Stimulated activated naive CD8-positive, alpha-beta T cell treated with anti-CD3 and anti-CD28 coated beads, Interleukin-15, amount 100 ng/mL, for 72 hours (primary cell): ENCODE measurements around the gene BTBD6.
A peak's percentile ranks its signal among the peaks of the same experiment; 100 is the strongest.

Experiments
- ATAC-seq: fragments of 150-1000 bp; cut with Tn5 transposase; 2 replicates; pipeline ENCODE4 v1.10.0; 2021; ENCODE audit warnings: mild to moderate bottlenecking, moderate library complexity
- DNase-seq, 2 donors: peaks; one replicate each; pipeline ENCODE4 v3.0.0; 2021 to 2022
- H3K27ac Mint-ChIP-seq, 2 donors: one replicate each; pipeline ENCODE4 v1.8.0; 2022; ENCODE audit warnings: mild to moderate bottlenecking in 2 of 2, mixed read lengths in 2 of 2, moderate library complexity in 2 of 2
- H3K27me3 Mint-ChIP-seq: one replicate; pipeline ENCODE4 v1.8.0; 2022; ENCODE audit warnings: mixed read lengths
- H3K4me1 Mint-ChIP-seq: one replicate; pipeline ENCODE4 v1.8.0; 2022; ENCODE audit warnings: mild to moderate bottlenecking, mixed read lengths
- H3K4me3 Mint-ChIP-seq, 2 donors: one replicate each; pipeline ENCODE4 v1.8.0; 2022; ENCODE audit warnings: mild to moderate bottlenecking in 2 of 2, mixed read lengths in 2 of 2, moderate library complexity in 1 of 2
- H3K9me3 Mint-ChIP-seq, 2 donors: one replicate each; pipeline ENCODE4 v1.8.0; 2022; ENCODE audit warnings: mixed read lengths in 2 of 2

The BTBD6 gene

GRCh38 chr14:105219753-105220152 is 28.6 kb upstream of the BTBD6 start:
- ATAC-seq (no peak), DNase-seq (no peak)
- H3K27me3 Mint-ChIP-seq = no peaks in the 10 kb centered on the region
- no peak overlapping the region for H3K4me3 Mint-ChIP-seq
- H3K27ac Mint-ChIP-seq = peak overlapping the region in 1 of 2 donors; percentile 19
- no peaks in the 10 kb centered on the region for H3K4me1 Mint-ChIP-seq
- no peaks in the 10 kb centered on the region for H3K9me3 Mint-ChIP-seq

- no peak for ATAC-seq
- peak overlapping the region in 1 of 2 donors; percentile 42 for H3K27ac Mint-ChIP-seq
- H3K4me1 Mint-ChIP-seq = no peaks in the 10 kb centered on the region
- no peaks in the 10 kb centered on the region for H3K27me3 Mint-ChIP-seq
- DNase-seq = no peak
- no peak overlapping the region for H3K4me3 Mint-ChIP-seq
- no peaks in the 10 kb centered on the region for H3K9me3 Mint-ChIP-seq
Observed at GRCh38 chr14:105220699-105221597, 27.4 kb upstream of the BTBD6 start.

GRCh38 chr14:105221598-105222178 is 26.6 kb upstream of the BTBD6 start:
- H3K4me3 Mint-ChIP-seq = no peak overlapping the region

GRCh38 chr14:105223260-105223659 is 25.1 kb upstream of the BTBD6 start:
- Mint-ChIP-seq H3K4me1 (no peaks in the 10 kb centered on the region), H3K27ac (no peak overlapping the region)

More at GRCh38 chr14:105221598-105222178, 26.6 kb upstream of the BTBD6 start:
- H3K9me3 Mint-ChIP-seq = no peaks in the 10 kb centered on the region
- H3K27me3 Mint-ChIP-seq = no peaks in the 10 kb centered on the region
- DNase-seq (no peak), ATAC-seq (no peak)
- H3K27ac Mint-ChIP-seq = no peak overlapping the region
- H3K4me1 Mint-ChIP-seq = no peaks in the 10 kb centered on the region

GRCh38 chr14:105223770-105224544 is 24.4 kb upstream of the BTBD6 start:
- DNase-seq (no peak), ATAC-seq (no peak)
- Mint-ChIP-seq H3K27me3 (no peaks in the 10 kb centered on the region), H3K27ac (no peak overlapping the region), H3K9me3 (no peaks in the 10 kb centered on the region), H3K4me1 (no peaks in the 10 kb centered on the region), H3K4me3 (no peak overlapping the region)

More at GRCh38 chr14:105223260-105223659, 25.1 kb upstream of the BTBD6 start:
- no peak overlapping the region for H3K4me3 Mint-ChIP-seq
- ATAC-seq = no peak
- no peak for DNase-seq
- no peaks in the 10 kb centered on the region for H3K9me3 Mint-ChIP-seq
- no peaks in the 10 kb centered on the region for H3K27me3 Mint-ChIP-seq

- H3K4me1 Mint-ChIP-seq = no peaks in the 10 kb centered on the region
- H3K27me3 Mint-ChIP-seq = no peaks in the 10 kb centered on the region
- DNase-seq = no peak
- no peak overlapping the region for H3K4me3 Mint-ChIP-seq
- ATAC-seq = no peak
- no peak overlapping the region for H3K27ac Mint-ChIP-seq
- no peaks in the 10 kb centered on the region for H3K9me3 Mint-ChIP-seq
Observed at GRCh38 chr14:105224845-105225570, 23.3 kb upstream of the BTBD6 start.

- H3K27me3 Mint-ChIP-seq = no peaks in the 10 kb centered on the region
- H3K4me1 Mint-ChIP-seq = no peaks in the 10 kb centered on the region
- no peak for DNase-seq
- no peak for ATAC-seq
- no peak overlapping the region for H3K27ac Mint-ChIP-seq
- H3K9me3 Mint-ChIP-seq = no peaks in the 10 kb centered on the region
- H3K4me3 Mint-ChIP-seq = no peak overlapping the region
Observed at GRCh38 chr14:105226198-105226597, 22.1 kb upstream of the BTBD6 start.

- Mint-ChIP-seq H3K27ac (no peak overlapping the region), H3K4me1 (no peaks in the 10 kb centered on the region), H3K9me3 (no peaks in the 10 kb centered on the region), H3K27me3 (no peaks in the 10 kb centered on the region), H3K4me3 (no peak overlapping the region)
- DNase-seq (no peak), ATAC-seq (no peak)
Observed at GRCh38 chr14:105227346-105227745, 21.0 kb upstream of the BTBD6 start.

- Mint-ChIP-seq H3K9me3 (no peaks in the 10 kb centered on the region), H3K4me3 (no peak overlapping the region), H3K4me1 (no peaks in the 10 kb centered on the region), H3K27ac (no peak overlapping the region), H3K27me3 (no peaks in the 10 kb centered on the region)
- DNase-seq = no peak
- ATAC-seq = no peak
Observed at GRCh38 chr14:105228562-105228961, 19.8 kb upstream of the BTBD6 start.

- ATAC-seq = no peak
- Mint-ChIP-seq H3K4me3 (no peak overlapping the region), H3K27me3 (no peaks in the 10 kb centered on the region), H3K4me1 (no peaks in the 10 kb centered on the region), H3K27ac (no peak overlapping the region), H3K9me3 (no peaks in the 10 kb centered on the region)
- no peak for DNase-seq
Observed at GRCh38 chr14:105229099-105229655, 19.2 kb upstream of the BTBD6 start.

GRCh38 chr14:105240811-105241576 is 7.3 kb upstream of the BTBD6 start:
- no peaks in the 10 kb centered on the region for H3K9me3 Mint-ChIP-seq
- no peak for DNase-seq
- peaks cover 11% of the 10 kb centered on the region for H3K4me1 Mint-ChIP-seq
- no peak for ATAC-seq
- H3K4me3 Mint-ChIP-seq = no peak overlapping the region
- H3K27ac Mint-ChIP-seq = no peak overlapping the region
- H3K27me3 Mint-ChIP-seq = no peaks in the 10 kb centered on the region

GRCh38 chr14:105241641-105242040 is 6.7 kb upstream of the BTBD6 start:
- Mint-ChIP-seq H3K9me3 (no peaks in the 10 kb centered on the region), H3K4me1 (peaks cover 11% of the 10 kb centered on the region), H3K27me3 (no peaks in the 10 kb centered on the region), H3K4me3 (no peak overlapping the region), H3K27ac (no peak overlapping the region)
- no peak for DNase-seq
- ATAC-seq = no peak

- no peak for ATAC-seq
- H3K27ac Mint-ChIP-seq = peak overlapping the region in 1 of 2 donors; percentile 14
- no peak overlapping the region for H3K4me3 Mint-ChIP-seq
- no peak for DNase-seq
- no peaks in the 10 kb centered on the region for H3K27me3 Mint-ChIP-seq
- peaks cover 28% of the 10 kb centered on the region for H3K4me1 Mint-ChIP-seq
- no peaks in the 10 kb centered on the region for H3K9me3 Mint-ChIP-seq
Observed at GRCh38 chr14:105244334-105244733, 4.0 kb upstream of the BTBD6 start.

GRCh38 chr14:105247026-105247425 is 1.3 kb upstream of the BTBD6 start:
- ATAC-seq = no peak
- no peak overlapping the region for H3K4me3 Mint-ChIP-seq
- H3K4me1 Mint-ChIP-seq = peaks cover 51% of the 10 kb centered on the region
- no peaks in the 10 kb centered on the region for H3K27me3 Mint-ChIP-seq
- no peak overlapping the region for H3K27ac Mint-ChIP-seq
- H3K9me3 Mint-ChIP-seq = no peaks in the 10 kb centered on the region
- no peak for DNase-seq
